NCI-H1048 (cell line): ENCODE data around the gene MYL5.
"Not testable (repeated sequence)": the region's sequence is repeated elsewhere in the genome, so short reads cannot be mapped to it uniquely, and the experiment has no call there.

Experiments
- DNase-seq: peaks from one replicate; lab custom pipeline; 2025; lab: John Stamatoyannopoulos, UW

MYL5 gene

GRCh38 chr4:635851-636627 is 38.3 kb upstream of the MYL5 start:
- DNase-seq: no peak

- no peak for DNase-seq
These were observed 37.6 kb upstream of the MYL5 start for GRCh38 chr4:636628-637159.

- DNase-seq: no peak
These were observed 36.6 kb upstream of the MYL5 start for GRCh38 chr4:637536-638280.

DNA sequence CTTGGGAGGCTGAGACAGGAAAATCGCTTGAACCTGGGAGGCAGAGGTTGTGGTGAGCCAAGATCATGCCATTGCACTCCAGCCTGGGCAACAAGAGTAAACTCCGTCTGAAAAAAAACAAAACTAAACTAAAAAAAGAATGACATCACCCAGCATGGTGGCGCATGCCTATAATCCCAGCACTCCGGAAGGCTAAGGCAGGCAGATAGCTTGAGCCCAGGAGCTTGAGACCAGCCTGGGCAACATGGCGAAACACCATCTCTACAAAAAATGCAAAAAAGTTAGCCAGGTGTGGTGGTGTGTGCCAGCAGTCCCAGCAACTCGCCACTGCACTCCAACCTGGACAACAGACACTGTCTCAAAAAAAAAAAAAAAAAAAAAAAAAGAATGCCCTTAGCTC is 32.0 kb upstream of the MYL5 start:
- DNase-seq: not testable (repeated sequence)

GRCh38 chr4:646460-646859 is 27.9 kb upstream of the MYL5 start:
- DNase-seq: no peak

DNA sequence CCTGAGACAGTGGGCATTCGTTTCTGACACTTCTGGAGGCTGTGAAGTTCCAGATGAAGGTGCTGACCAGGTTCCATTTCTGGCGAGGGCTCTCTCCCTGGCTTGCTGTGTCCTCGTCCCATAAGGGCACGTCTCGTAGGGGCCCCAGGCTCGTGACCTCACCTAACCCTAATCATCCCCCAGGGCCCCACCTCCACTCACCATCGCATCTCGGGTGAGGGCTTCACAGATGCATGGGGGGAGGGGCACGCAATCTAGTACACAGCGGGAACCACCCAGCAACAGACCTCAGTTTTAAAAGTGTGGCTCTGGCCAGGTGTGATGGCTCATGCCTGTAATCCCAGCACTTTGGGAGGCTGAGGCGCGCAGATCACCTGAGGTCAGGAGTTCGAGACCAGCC is 26.9 kb upstream of the MYL5 start:
- DNase-seq: no peak

DNA sequence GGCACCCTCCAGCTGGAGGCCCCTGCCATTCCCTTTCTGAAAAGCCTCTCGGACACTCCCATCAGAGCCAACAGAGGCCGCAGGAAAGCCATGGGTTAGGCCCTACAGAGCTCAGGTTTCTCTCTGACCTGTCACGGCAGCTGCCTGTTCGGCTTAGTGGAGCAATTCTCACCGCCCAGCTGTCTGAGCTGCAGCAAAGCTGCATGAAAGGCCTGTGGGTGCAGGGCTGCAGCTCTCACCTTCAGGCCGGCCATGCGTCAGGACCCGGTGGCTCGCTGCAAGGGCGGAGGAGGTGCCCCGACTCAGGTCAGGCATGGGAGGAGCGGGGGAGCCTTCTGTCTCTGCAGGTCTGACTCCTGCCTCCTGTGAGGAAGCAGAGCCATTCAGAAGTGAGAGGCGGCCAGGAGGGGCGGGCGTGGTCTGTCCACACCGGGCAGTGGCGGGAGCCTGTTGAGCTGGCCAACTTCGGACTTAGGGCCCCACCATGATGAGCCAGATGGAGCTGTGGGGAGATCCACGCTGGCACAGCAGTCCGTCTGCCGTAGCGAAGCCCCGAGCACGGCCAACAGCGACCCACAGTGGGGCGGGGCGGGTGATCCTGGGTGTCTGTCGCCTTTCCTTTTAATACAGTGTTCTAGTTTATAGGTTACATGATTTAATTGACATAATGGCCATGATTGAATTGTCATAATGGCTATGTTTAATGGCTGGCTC is 25.6 kb upstream of the MYL5 start:
- DNase-seq: no peak

GRCh38 chr4:649293-649625 is 25.1 kb upstream of the MYL5 start:
- no peak for DNase-seq

DNA sequence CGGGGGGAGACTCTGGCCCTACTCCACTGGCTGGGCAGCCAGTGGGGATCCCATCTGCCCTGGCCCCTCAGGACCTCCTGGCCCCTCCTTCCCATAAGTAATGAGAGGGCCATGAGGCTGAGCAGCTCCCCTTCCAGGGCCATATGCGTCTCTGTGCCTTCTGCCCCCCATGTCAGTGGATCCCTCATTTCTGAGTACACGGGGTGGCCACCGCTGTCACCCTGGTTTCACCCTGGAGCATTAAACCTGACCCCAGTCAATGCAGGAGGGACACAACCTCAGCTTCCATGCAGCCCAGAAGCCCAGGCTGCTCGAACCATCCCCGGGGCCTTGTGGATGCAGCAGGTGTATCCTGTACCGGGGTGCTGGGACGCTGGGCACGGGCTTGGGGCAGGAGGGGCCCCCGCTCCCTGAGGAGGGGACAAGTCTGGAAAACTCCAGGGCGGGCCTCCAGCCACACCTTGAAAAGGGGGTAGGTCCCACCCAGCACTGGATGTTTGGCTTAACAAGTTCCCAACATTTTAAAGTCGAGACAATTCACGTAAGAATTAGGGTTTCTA is 24.5 kb upstream of the MYL5 start:
- DNase-seq: no peak

- no peak for DNase-seq
These were observed 23.9 kb upstream of the MYL5 start for GRCh38 chr4:650461-650860.

- DNase-seq: no peak
These were observed 23.1 kb upstream of the MYL5 start for GRCh38 chr4:650951-651883.

- DNase-seq: no peak
These were observed 22.3 kb upstream of the MYL5 start for GRCh38 chr4:651884-652642.

- no peak for DNase-seq
These were observed 21.1 kb upstream of the MYL5 start for GRCh38 chr4:653080-653821.

- no peak for DNase-seq
These were observed 20.4 kb upstream of the MYL5 start for GRCh38 chr4:653831-654502.

- no peak for DNase-seq
These were observed 19.9 kb upstream of the MYL5 start for GRCh38 chr4:654503-654845.

DNA sequence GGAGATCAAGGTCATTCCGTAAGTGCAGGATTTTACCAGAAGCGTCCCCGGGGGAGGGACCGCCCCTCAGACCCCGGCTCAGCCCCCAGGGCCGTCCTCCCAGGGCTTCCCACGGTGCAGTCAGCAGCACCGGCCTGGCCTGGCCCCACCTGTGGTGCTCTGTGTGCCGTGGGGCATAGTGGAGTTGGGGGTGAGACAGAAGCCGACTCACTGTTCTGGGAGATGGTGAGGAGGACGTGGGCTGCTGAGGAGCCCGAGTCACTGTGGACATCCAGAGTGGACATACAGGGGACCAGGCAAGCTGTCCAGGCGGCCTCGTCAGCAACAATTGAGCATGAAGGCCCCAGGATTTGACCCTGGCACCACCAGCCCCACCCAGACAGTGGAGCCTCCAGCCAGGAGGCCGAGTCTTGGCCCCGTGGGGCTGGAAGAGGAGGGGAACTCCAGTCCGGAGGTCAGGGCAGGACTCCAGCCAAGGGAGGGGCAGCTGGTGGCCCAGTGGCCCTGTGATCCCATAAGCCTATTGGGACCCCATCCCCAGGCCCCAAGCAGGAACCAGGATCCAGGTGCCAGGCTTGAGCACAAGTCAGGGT is 19.4 kb upstream of the MYL5 start:
- DNase-seq: no peak

GRCh38 chr4:655464-656151 is 18.7 kb upstream of the MYL5 start:
- no peak for DNase-seq
